Trophoblast cell (in vitro differentiated cells and primary cell): ENCODE data around the gene CADPS.

ENCODE experiments used
- DNase-seq, 2 donors: peaks; one replicate each; pipeline ENCODE4 v3.0.0-alpha.2; 2016
- H2AFZ ChIP-seq: 2 replicates; pipeline ENCODE4 v1.6.1; 2013; ENCODE audit warnings: low read length, moderate library complexity, mild to moderate bottlenecking; ENCODE audit not compliant: insufficient read depth, poor library complexity
- H2AK5ac ChIP-seq: 2 replicates; pipeline ENCODE4 v1.6.1; 2013; ENCODE audit warnings: mild to moderate bottlenecking, low read length
- H2BK120ac ChIP-seq: 2 replicates; pipeline ENCODE4 v1.6.1; 2013; ENCODE audit warnings: low read length, mild to moderate bottlenecking, moderate library complexity; ENCODE audit not compliant: insufficient read depth, poor library complexity
- H2BK12ac ChIP-seq: 2 replicates; pipeline ENCODE4 v1.6.1; 2013; ENCODE audit warnings: mild to moderate bottlenecking, low read length, moderate library complexity
- H2BK5ac ChIP-seq: 2 replicates; pipeline ENCODE4 v1.6.1; 2013; ENCODE audit warnings: low read length, low read depth, moderate library complexity, mild to moderate bottlenecking; ENCODE audit not compliant: poor library complexity
- H3K14ac ChIP-seq: 2 replicates; pipeline ENCODE4 v1.6.1; 2013; ENCODE audit warnings: mild to moderate bottlenecking, low read length
- H3K18ac ChIP-seq: 2 replicates; pipeline ENCODE4 v1.6.1; 2013; ENCODE audit warnings: mild to moderate bottlenecking, low read length
- H3K23ac ChIP-seq: 2 replicates; pipeline ENCODE4 v1.6.1; 2013; ENCODE audit warnings: low read length
- H3K27ac ChIP-seq: 2 replicates; pipeline ENCODE4 v1.5.1; 2013; ENCODE audit warnings: low read depth, mild to moderate bottlenecking, inconsistent platforms, low read length, moderate library complexity
- H3K27me3 ChIP-seq: 2 replicates; pipeline ENCODE4 v1.6.1; 2013; ENCODE audit warnings: inconsistent platforms, mild to moderate bottlenecking, low read length, moderate library complexity; ENCODE audit not compliant: insufficient read depth
- H3K36me3 ChIP-seq, 2 experiments: 1 replicate in 1 of 2; 2 replicates in 1 of 2; pipeline ENCODE4 v1.6.1; 2013; ENCODE audit warnings: low read length in 2 of 2, mild to moderate bottlenecking in 2 of 2, moderate library complexity in 1 of 2; ENCODE audit not compliant: insufficient read depth in 2 of 2, control insufficient read depth in 1 of 2
- H3K4ac ChIP-seq: 2 replicates; pipeline ENCODE4 v1.6.1; 2013; ENCODE audit warnings: low read depth, mild to moderate bottlenecking, low read length, moderate library complexity
- H3K4me1 ChIP-seq, 2 experiments: 1 replicate in 1 of 2; 2 replicates in 1 of 2; pipeline ENCODE4 v1.6.1; 2013; ENCODE audit warnings: low read length in 2 of 2, mild to moderate bottlenecking in 2 of 2, moderate library complexity in 1 of 2; ENCODE audit not compliant: insufficient read depth in 2 of 2, control insufficient read depth in 1 of 2
- H3K4me2 ChIP-seq: 2 replicates; pipeline ENCODE4 v1.6.1; 2013; ENCODE audit warnings: inconsistent platforms, mild to moderate bottlenecking, low read length, moderate library complexity
- H3K4me3 ChIP-seq: 2 replicates; pipeline ENCODE4 v1.5.1; 2013; ENCODE audit warnings: mild to moderate bottlenecking, low read depth, low read length, inconsistent platforms
- H3K79me1 ChIP-seq: one replicate; pipeline ENCODE4 v1.6.1; 2013; ENCODE audit warnings: low read length
- H3K79me2 ChIP-seq: 2 replicates; pipeline ENCODE4 v1.6.1; 2013; ENCODE audit warnings: low read length, mild to moderate bottlenecking; ENCODE audit not compliant: control insufficient read depth, insufficient read depth, poor library complexity
- H3K9ac ChIP-seq: 2 replicates; pipeline ENCODE4 v1.6.1; 2013; ENCODE audit warnings: mild to moderate bottlenecking, low read length
- H3K9me3 ChIP-seq: 2 replicates; pipeline ENCODE4 v1.6.1; 2013; ENCODE audit warnings: low read depth, mild to moderate bottlenecking, control low read depth, inconsistent platforms, low read length; ENCODE audit not compliant: insufficient read depth
- H4K12ac ChIP-seq: 2 replicates; pipeline ENCODE4 v1.6.1; 2013; ENCODE audit warnings: low read depth, mild to moderate bottlenecking, low read length, moderate library complexity
- H4K8ac ChIP-seq: 2 replicates; pipeline ENCODE4 v1.6.1; 2013; ENCODE audit warnings: low read depth, mild to moderate bottlenecking, low read length, moderate library complexity
- H4K91ac ChIP-seq: one replicate; pipeline ENCODE4 v1.6.1; 2013; ENCODE audit warnings: low read depth, mild to moderate bottlenecking, low read length, moderate library complexity
- WGBS: extraction: QIAGEN DNeasy Blood & Tissue Kit; methylation state at CpG from one replicate; pipeline ENCODE4 v1.1.7; 2013; ENCODE audit warnings: missing lambda C conversion rate; ENCODE audit not compliant: insufficient read length, insufficient coverage; ENCODE audit errors: extremely low coverage; 5-methylcytosine and 5-hydroxymethylcytosine counted together

Gene CADPS

DNA sequence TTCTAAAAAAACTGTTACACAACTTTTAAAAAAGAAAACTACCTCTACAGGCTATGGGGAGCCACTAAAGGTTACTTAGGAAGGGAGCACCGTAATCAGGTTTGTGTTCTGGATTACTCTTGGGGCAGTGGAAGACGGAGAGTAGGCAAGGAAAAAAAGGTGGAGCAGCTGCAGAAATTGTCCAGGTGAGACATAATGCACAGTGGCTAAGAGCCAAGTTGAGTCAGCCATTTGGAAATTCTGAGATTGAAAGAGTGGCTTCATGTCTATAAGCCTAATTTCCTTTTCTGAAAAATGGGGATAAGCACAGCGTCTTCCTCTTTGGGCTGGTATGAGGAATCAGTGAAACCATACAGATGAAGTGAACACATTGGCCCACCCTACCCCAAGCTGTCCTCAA lies 195.2 kb downstream of the CADPS start:
- Histone ChIP-seq H3K9ac (no peak overlapping the region), H2AFZ (no peak overlapping the region), H4K12ac (no peak overlapping the region), H3K9me3 (no peaks in the 10 kb centered on the region), H3K14ac (no peak overlapping the region), H4K91ac (no peak overlapping the region), H3K27me3 (no peaks in the 10 kb centered on the region), H3K23ac (no peak overlapping the region), H3K4me1 (peaks cover 0 to 3% of the 10 kb centered on the region in 2 experiments), H2BK5ac (no peak overlapping the region), H3K18ac (no peak overlapping the region), H3K79me2 (no peaks in the 10 kb centered on the region), H4K8ac (no peak overlapping the region), H3K4ac (no peak overlapping the region), H2AK5ac (no peak overlapping the region), H3K4me2 (no peak overlapping the region), H2BK12ac (no peak overlapping the region), H2BK120ac (no peak overlapping the region), H3K79me1 (no peaks in the 10 kb centered on the region), H3K4me3 (no peak overlapping the region), H3K27ac (no peak overlapping the region), H3K36me3 (no peaks in the 10 kb centered on the region)
- WGBS, result no CpG with 5 or more reads among the region's 3 CpGs
- no peak for DNase-seq

DNA sequence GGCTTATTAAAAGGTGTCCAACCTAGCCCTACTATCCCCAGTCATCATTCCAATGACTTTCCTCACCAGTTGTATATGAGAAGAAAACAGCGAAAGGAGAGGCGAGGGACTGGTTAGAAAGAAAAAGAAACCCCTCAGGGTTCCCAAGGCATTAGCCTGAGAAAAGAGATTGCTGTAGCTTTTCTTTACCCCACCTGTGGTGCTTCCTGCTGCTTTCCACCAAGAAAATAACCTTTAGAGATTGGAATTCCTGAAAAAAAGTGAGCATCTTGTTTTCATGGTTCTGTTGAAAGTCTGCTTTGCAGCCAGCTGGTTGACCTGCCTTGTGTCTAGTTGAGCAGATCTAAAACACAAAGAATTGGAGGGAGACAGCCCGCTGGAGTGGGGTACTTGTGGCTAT lies 196.4 kb downstream of the CADPS start:
- Histone ChIP-seq H3K4ac (no peak overlapping the region), H3K79me2 (no peaks in the 10 kb centered on the region), H2BK5ac (no peak overlapping the region), H4K8ac (no peak overlapping the region), H3K9me3 (no peaks in the 10 kb centered on the region), H3K4me3 (no peak overlapping the region), H3K4me1 (peaks cover 0 to 3% of the 10 kb centered on the region in 2 experiments), H3K4me2 (no peak overlapping the region), H3K14ac (no peak overlapping the region), H3K9ac (no peak overlapping the region), H2BK12ac (no peak overlapping the region), H3K18ac (no peak overlapping the region), H2BK120ac (no peak overlapping the region), H4K91ac (no peak overlapping the region), H2AK5ac (no peak overlapping the region), H3K27me3 (no peaks in the 10 kb centered on the region), H3K23ac (no peak overlapping the region), H4K12ac (no peak overlapping the region), H3K27ac (no peak overlapping the region), H3K36me3 (no peaks in the 10 kb centered on the region), H3K79me1 (no peaks in the 10 kb centered on the region), H2AFZ (no peak overlapping the region)
- no CpG with 5 or more reads among the region's 3 CpGs for WGBS
- no peak for DNase-seq

DNA sequence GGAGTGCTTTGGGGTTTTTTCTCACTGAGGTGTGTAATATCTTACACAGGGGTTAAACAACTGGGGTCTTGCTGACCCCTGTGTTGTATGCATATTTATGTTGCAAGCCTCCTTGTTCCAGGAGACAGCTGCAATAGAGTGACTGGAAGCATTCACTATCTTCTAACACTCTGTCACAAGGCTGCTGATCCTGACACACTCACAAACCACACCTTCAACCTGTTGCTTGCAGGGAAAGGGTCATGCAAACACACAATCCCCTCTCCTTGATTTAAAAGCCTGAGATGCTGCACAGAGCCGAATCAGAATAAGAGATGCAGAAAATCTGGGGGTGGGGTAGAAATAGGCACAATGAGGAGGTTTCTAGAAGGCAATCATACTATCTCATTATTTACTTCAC lies 197.3 kb downstream of the CADPS start:
- no peak overlapping the region for H4K12ac ChIP-seq
- H3K4me1 ChIP-seq, result peaks cover 0 to 3% of the 10 kb centered on the region in 2 experiments
- no peak overlapping the region for H3K4me2 ChIP-seq
- no peak overlapping the region for H2BK12ac ChIP-seq
- no peak overlapping the region for H2AFZ ChIP-seq
- H4K8ac ChIP-seq, result no peak overlapping the region
- H3K14ac ChIP-seq, result no peak overlapping the region
- no peak overlapping the region for H3K23ac ChIP-seq
- H4K91ac ChIP-seq, result no peak overlapping the region
- H3K79me1 ChIP-seq, result no peaks in the 10 kb centered on the region
- H2BK5ac ChIP-seq, result no peak overlapping the region
- H3K27ac ChIP-seq, result no peak overlapping the region
- no peak overlapping the region for H2AK5ac ChIP-seq
- no peaks in the 10 kb centered on the region for H3K79me2 ChIP-seq
- no peaks in the 10 kb centered on the region for H3K9me3 ChIP-seq
- H3K9ac ChIP-seq, result no peak overlapping the region
- no peak overlapping the region for H2BK120ac ChIP-seq
- no peaks in the 10 kb centered on the region for H3K27me3 ChIP-seq
- no CpG with 5 or more reads among the region's 1 CpG for WGBS
- no peak overlapping the region for H3K4me3 ChIP-seq
- no peak overlapping the region for H3K4ac ChIP-seq
- DNase-seq, result no peak
- no peak overlapping the region for H3K18ac ChIP-seq
- no peaks in the 10 kb centered on the region for H3K36me3 ChIP-seq

DNA sequence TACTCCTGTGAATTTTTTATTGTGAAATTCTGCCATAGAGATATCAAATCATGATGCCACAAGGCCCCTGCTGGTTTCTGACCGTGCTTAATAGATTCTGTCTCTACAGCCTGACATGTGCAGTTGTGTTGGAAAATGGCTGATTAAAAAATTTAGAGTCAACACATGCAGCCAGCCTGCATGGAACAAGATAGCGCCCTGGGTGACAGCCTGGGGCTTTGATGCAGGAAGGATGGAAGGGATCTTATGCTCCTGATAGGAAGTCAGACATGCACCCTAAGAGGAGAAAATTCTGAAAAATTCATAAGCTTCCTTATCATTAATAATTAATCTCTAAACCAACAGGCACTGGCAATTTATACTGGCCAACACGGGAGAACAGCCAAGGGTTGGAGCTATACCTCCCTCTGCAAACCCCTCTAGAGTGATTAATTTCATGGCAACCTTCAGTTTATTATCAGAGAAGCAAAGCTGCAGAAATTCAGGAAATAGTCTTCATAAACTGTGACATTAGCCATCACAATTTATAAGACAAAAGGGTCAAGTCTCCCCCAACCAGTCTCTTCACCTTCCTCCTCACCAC lies 198.4 kb downstream of the CADPS start:
- H3K9ac ChIP-seq, result no peak overlapping the region
- H3K4me3 ChIP-seq, result no peak overlapping the region
- WGBS, result no CpG with 5 or more reads among the region's 3 CpGs

More for the DNA sequence above, 198.4 kb downstream of the CADPS start:
- Histone ChIP-seq H3K79me1 (no peaks in the 10 kb centered on the region), H2AFZ (no peak overlapping the region), H3K9me3 (no peaks in the 10 kb centered on the region), H3K27ac (no peak overlapping the region), H3K18ac (no peak overlapping the region), H3K27me3 (no peaks in the 10 kb centered on the region), H3K4ac (no peak overlapping the region), H3K79me2 (no peaks in the 10 kb centered on the region), H2AK5ac (no peak overlapping the region), H3K4me2 (no peak overlapping the region), H3K14ac (no peak overlapping the region), H4K12ac (no peak overlapping the region), H2BK120ac (no peak overlapping the region), H2BK5ac (no peak overlapping the region), H4K91ac (no peak overlapping the region), H3K4me1 (peaks cover 0 to 3% of the 10 kb centered on the region in 2 experiments), H3K36me3 (no peaks in the 10 kb centered on the region), H3K23ac (no peak overlapping the region), H4K8ac (no peak overlapping the region), H2BK12ac (no peak overlapping the region)
- no peak for DNase-seq
